Mesothelial cell of epicardium (in vitro differentiated cells): ENCODE measurements around the gene WDR89. TPM values are rescaled to one million over a fixed set of nuclear protein-coding genes. Genes with fewer than 3 reads are reported as not detected.

ENCODE experiments used
- DNase-seq, 2 experiments: peaks; one replicate each; pipeline ENCODE4 v3.0.0; 2021; ENCODE audit warnings: low spot score in 2 of 2; ENCODE audit not compliant: unreplicated experiment in 2 of 2
- H3K27ac Mint-ChIP-seq: 2 replicates; pipeline ENCODE4 v1.8.0; 2021; ENCODE audit warnings: mixed read lengths
- H3K27me3 Mint-ChIP-seq: 2 replicates; pipeline ENCODE4 v1.8.0; 2021; ENCODE audit warnings: low read depth, mixed read lengths
- H3K36me3 Mint-ChIP-seq: 2 replicates; pipeline ENCODE4 v1.8.0; 2021; ENCODE audit warnings: mixed read lengths
- H3K4me1 Mint-ChIP-seq: 2 replicates; pipeline ENCODE4 v1.8.0; 2021; ENCODE audit warnings: mixed read lengths
- H3K4me3 Mint-ChIP-seq: 2 replicates; pipeline ENCODE4 v1.8.0; 2021; ENCODE audit warnings: mild to moderate bottlenecking, moderate library complexity, mixed read lengths
- H3K9me3 Mint-ChIP-seq: 2 replicates; pipeline ENCODE4 v1.8.0; 2021; ENCODE audit warnings: mixed read lengths
- total RNA-seq: library from RNA; stranded (reverse); gene quantifications from 3 replicates; pipeline ENCODE4 v1.2.1, GENCODE V29; 2021
- TF ChIP-seq, protein P1 (sequence below): fragments of 200-600 bp; sonication (generic); IDR thresholded peaks from one replicate; pipeline ENCODE4 v1.5.0; 2021; ENCODE audit warnings: antibody characterized with exemption; ENCODE audit not compliant: unreplicated experiment

Gene WDR89
- total RNA-seq, 1 donor from 2014 or later, result 18.4 TPM

GRCh38 chr14:63563370-63564026, 78.2 kb downstream of the WDR89 start:
- Mint-ChIP-seq H3K27ac (peak overlapping the region; percentile 6), H3K36me3 (no peaks in the 10 kb centered on the region), H3K27me3 (no peaks in the 10 kb centered on the region), H3K4me3 (no peak overlapping the region), H3K9me3 (peaks cover 7% of the 10 kb centered on the region), H3K4me1 (peaks cover 8% of the 10 kb centered on the region)
- DNase-seq, result no peak
- TF ChIP-seq, protein P1, sequence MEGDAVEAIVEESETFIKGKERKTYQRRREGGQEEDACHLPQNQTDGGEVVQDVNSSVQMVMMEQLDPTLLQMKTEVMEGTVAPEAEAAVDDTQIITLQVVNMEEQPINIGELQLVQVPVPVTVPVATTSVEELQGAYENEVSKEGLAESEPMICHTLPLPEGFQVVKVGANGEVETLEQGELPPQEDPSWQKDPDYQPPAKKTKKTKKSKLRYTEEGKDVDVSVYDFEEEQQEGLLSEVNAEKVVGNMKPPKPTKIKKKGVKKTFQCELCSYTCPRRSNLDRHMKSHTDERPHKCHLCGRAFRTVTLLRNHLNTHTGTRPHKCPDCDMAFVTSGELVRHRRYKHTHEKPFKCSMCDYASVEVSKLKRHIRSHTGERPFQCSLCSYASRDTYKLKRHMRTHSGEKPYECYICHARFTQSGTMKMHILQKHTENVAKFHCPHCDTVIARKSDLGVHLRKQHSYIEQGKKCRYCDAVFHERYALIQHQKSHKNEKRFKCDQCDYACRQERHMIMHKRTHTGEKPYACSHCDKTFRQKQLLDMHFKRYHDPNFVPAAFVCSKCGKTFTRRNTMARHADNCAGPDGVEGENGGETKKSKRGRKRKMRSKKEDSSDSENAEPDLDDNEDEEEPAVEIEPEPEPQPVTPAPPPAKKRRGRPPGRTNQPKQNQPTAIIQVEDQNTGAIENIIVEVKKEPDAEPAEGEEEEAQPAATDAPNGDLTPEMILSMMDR, result no peak

DNA sequence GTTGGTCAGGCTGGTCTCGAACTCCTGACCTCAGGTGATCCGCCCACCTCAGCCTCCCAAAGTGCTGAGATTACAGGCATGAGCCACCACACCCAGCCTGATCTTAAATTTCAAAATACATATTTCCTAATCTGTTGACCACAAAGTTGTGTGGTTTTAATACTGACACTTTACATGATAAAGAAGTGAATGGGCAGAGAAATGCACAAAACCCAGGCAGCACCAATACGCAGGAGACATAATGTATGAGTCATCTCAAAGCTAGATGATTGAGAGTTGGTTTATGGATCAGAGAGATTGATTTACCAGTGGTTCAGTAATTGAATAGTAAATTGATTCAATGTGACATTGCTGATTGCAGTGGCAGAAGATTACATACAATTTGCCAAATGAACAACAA, 79.3 kb downstream of the WDR89 start:
- Mint-ChIP-seq H3K36me3 (no peaks in the 10 kb centered on the region), H3K4me1 (peaks cover 8% of the 10 kb centered on the region), H3K27ac (no peak overlapping the region), H3K9me3 (peaks cover 7% of the 10 kb centered on the region), H3K27me3 (no peaks in the 10 kb centered on the region), H3K4me3 (no peak overlapping the region)
- TF ChIP-seq, protein P1, result no peak
- DNase-seq, result no peak

GRCh38 chr14:63555572-63555971, 86.1 kb downstream of the WDR89 start:
- TF ChIP-seq, protein P1, result no peak

DNA sequence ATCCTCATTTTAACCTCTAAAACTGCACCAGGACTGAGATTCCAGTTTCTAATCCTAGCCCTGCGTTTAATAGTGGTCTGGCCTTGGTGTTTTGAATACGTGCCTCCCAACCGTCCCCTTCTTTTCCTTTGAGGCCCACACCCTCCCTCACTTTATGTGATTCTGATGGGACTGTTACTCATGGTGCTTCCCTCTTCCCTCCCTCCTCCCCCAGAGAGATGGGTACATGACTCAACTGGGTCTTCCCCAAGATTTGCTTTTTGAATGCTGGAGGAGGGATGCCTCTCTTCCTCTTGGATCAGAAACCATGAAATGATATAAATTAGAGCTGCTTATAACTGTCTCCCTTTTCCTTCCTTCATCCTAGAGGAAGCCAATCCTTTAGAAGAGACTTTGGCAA, 90.3 kb downstream of the WDR89 start:
- DNase-seq, result no peak
- no peaks in the 10 kb centered on the region for H3K27me3 Mint-ChIP-seq
- H3K27ac Mint-ChIP-seq, result no peak overlapping the region
- H3K36me3 Mint-ChIP-seq, result no peaks in the 10 kb centered on the region
- H3K4me3 Mint-ChIP-seq, result no peak overlapping the region
- TF ChIP-seq, protein P1, result no peak
- H3K4me1 Mint-ChIP-seq, result peaks cover 7% of the 10 kb centered on the region
- no peaks in the 10 kb centered on the region for H3K9me3 Mint-ChIP-seq

More at GRCh38 chr14:63555572-63555971, 86.1 kb downstream of the WDR89 start:
- no peak overlapping the region for H3K4me3 Mint-ChIP-seq
- H3K27ac Mint-ChIP-seq, result no peak overlapping the region
- DNase-seq, result no peak
- no peaks in the 10 kb centered on the region for H3K36me3 Mint-ChIP-seq
- no peaks in the 10 kb centered on the region for H3K4me1 Mint-ChIP-seq
- no peaks in the 10 kb centered on the region for H3K27me3 Mint-ChIP-seq
- peaks cover 3% of the 10 kb centered on the region for H3K9me3 Mint-ChIP-seq

DNA sequence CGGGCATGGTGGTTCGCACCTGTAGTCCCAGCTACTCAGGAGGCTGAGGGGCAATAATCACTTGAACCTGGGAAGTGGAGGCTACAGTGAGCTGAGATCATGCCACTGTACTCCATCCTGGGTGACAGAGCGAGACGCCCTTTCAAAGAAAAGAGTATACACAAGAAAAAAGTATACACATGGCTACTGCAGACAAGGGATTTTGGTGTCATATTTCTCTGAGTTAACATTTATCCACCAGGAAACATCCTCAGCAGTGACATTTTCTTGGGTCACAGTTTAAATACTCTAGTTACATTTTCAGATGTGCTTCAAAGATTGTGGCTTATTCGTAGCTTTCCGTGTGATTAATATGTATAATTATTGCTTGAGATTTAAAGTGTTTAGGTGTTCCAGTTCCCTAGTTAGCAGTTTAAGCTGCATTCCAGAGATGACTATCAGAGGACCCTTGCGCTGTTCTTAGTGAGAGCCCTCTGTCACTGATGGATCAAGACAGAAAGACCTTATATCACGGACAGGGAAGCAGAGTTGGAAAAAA, 93.8 kb downstream of the WDR89 start:
- Mint-ChIP-seq H3K27me3 (no peaks in the 10 kb centered on the region), H3K27ac (peak overlapping the region; percentile 62), H3K9me3 (no peaks in the 10 kb centered on the region), H3K4me1 (peaks cover 16% of the 10 kb centered on the region), H3K36me3 (no peaks in the 10 kb centered on the region), H3K4me3 (no peak overlapping the region)
- TF ChIP-seq, protein P1, result no peak
- no peak for DNase-seq

Other genes starting within 250 kb of the WDR89 start
- gene PPP2R5E, start 98.5 kb downstream of the WDR89 start, total RNA-seq, result 57.1 to 58.5 TPM (median 58.2 TPM) in 3 replicates
- gene SGPP1, start 86.2 kb upstream of the WDR89 start, total RNA-seq, result 14.6 to 15.8 TPM (median 15.5 TPM) in 3 replicates
- gene SYNE2, start 211.1 kb upstream of the WDR89 start, total RNA-seq, result 84.6 to 87.1 TPM (median 85.3 TPM) in 3 replicates